RWPE2 (cell line): ENCODE data around the gene EFHB.

Source experiments
- ATAC-seq: fragments of 200-7000 bp; cut with Tn5 transposase; 3 replicates; pipeline ENCODE4 v1.9.1; 2021; ENCODE audit warnings: low read depth
- DNase-seq: peaks from one replicate; pipeline ENCODE4 v3.0.0-alpha.2; 2020; ENCODE audit warnings: low spot score
- H3K27ac ChIP-seq: fragments of 450-650 bp; 2 replicates; pipeline ENCODE4 v1.5.1; 2017; ENCODE audit warnings: mild to moderate bottlenecking; ENCODE audit not compliant: poor library complexity, severe bottlenecking
- H3K27me3 ChIP-seq: fragments of 250-450 bp; sonication (Bioruptor Pico); 2 replicates; pipeline ENCODE4 v1.5.1; 2021; ENCODE audit warnings: mild to moderate bottlenecking, moderate library complexity; ENCODE audit not compliant: insufficient read depth, poor library complexity, severe bottlenecking
- H3K36me3 ChIP-seq: fragments of 250-450 bp; sonication (Bioruptor Pico); 2 replicates; pipeline ENCODE4 v1.5.1; 2020; ENCODE audit warnings: low read depth, mild to moderate bottlenecking, moderate library complexity
- H3K4me1 ChIP-seq: fragments of 250-450 bp; sonication (Bioruptor Pico); 2 replicates; pipeline ENCODE4 v1.5.1; 2021; ENCODE audit warnings: mild to moderate bottlenecking, moderate library complexity; ENCODE audit not compliant: insufficient read depth, poor library complexity, severe bottlenecking
- H3K4me3 ChIP-seq: fragments of 250-450 bp; sonication (Bioruptor Pico); 2 replicates; pipeline ENCODE4 v1.5.1; 2021; ENCODE audit warnings: mild to moderate bottlenecking, moderate library complexity; ENCODE audit not compliant: severe bottlenecking
- H3K9me3 ChIP-seq: fragments of 250-450 bp; sonication (Bioruptor Pico); 2 replicates; pipeline ENCODE4 v1.5.1; 2021; ENCODE audit warnings: mild to moderate bottlenecking, moderate library complexity; ENCODE audit not compliant: severe bottlenecking
- TF ChIP-seq, protein P1 (sequence below): fragments of 450-650 bp; IDR thresholded peaks from one replicate; pipeline ENCODE4 v1.5.1; 2017; ENCODE audit warnings: mild to moderate bottlenecking, moderate library complexity; ENCODE audit not compliant: poor library complexity, severe bottlenecking

EFHB gene

GRCh38 chr3:19945534-19945933 lies 11.5 kb upstream of the EFHB start:
- peaks cover 20% of the 10 kb centered on the region for H3K4me1 ChIP-seq
- ATAC-seq (no peak), DNase-seq (no peak)
- no peak overlapping the region for H3K27ac ChIP-seq
- no peaks in the 10 kb centered on the region for H3K27me3 ChIP-seq
- no peak overlapping the region for H3K4me3 ChIP-seq
- peaks cover 19% of the 10 kb centered on the region for H3K36me3 ChIP-seq
- TF ChIP-seq, protein P1, sequence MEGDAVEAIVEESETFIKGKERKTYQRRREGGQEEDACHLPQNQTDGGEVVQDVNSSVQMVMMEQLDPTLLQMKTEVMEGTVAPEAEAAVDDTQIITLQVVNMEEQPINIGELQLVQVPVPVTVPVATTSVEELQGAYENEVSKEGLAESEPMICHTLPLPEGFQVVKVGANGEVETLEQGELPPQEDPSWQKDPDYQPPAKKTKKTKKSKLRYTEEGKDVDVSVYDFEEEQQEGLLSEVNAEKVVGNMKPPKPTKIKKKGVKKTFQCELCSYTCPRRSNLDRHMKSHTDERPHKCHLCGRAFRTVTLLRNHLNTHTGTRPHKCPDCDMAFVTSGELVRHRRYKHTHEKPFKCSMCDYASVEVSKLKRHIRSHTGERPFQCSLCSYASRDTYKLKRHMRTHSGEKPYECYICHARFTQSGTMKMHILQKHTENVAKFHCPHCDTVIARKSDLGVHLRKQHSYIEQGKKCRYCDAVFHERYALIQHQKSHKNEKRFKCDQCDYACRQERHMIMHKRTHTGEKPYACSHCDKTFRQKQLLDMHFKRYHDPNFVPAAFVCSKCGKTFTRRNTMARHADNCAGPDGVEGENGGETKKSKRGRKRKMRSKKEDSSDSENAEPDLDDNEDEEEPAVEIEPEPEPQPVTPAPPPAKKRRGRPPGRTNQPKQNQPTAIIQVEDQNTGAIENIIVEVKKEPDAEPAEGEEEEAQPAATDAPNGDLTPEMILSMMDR, result no peak
- H3K9me3 ChIP-seq, result no peaks in the 10 kb centered on the region

- TF ChIP-seq, protein P1, result no peak
- Histone ChIP-seq H3K36me3 (no peaks in the 10 kb centered on the region), H3K4me3 (no peak overlapping the region), H3K27me3 (no peaks in the 10 kb centered on the region), H3K9me3 (no peaks in the 10 kb centered on the region), H3K27ac (no peak overlapping the region), H3K4me1 (no peaks in the 10 kb centered on the region)
- ATAC-seq (no peak), DNase-seq (no peak)
These were observed 6.6 kb upstream of the EFHB start for GRCh38 chr3:19940643-19941042.

DNA sequence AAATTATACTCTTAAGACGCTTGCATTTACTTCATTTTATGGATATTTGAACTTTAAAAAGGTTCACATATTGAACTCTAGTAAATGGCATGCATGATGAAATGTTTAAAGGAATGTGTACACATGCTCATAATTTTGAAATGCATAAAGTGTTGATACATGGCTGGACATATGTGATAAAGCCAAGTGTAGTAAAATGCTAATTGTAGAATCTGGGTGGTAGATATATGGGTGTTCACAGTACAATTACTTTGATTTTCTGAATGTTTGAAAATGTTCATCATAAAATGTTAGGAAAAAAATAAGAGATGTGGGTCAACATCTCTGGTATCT lies 4.2 kb upstream of the EFHB start:
- H3K27ac ChIP-seq, result no peak overlapping the region
- H3K4me3 ChIP-seq, result no peak overlapping the region
- no peak for ATAC-seq
- TF ChIP-seq, protein P1, result no peak
- no peaks in the 10 kb centered on the region for H3K27me3 ChIP-seq
- no peaks in the 10 kb centered on the region for H3K4me1 ChIP-seq
- no peaks in the 10 kb centered on the region for H3K36me3 ChIP-seq
- no peak for DNase-seq
- H3K9me3 ChIP-seq, result no peaks in the 10 kb centered on the region

- ATAC-seq, result no peak
- no peaks in the 10 kb centered on the region for H3K4me1 ChIP-seq
- DNase-seq, result no peak
- H3K27me3 ChIP-seq, result no peaks in the 10 kb centered on the region
- H3K4me3 ChIP-seq, result no peak overlapping the region
- no peaks in the 10 kb centered on the region for H3K36me3 ChIP-seq
- TF ChIP-seq, protein P1, result no peak
- H3K27ac ChIP-seq, result no peak overlapping the region
- H3K9me3 ChIP-seq, result no peaks in the 10 kb centered on the region
These were observed 3.7 kb upstream of the EFHB start for GRCh38 chr3:19937459-19938294.

DNA sequence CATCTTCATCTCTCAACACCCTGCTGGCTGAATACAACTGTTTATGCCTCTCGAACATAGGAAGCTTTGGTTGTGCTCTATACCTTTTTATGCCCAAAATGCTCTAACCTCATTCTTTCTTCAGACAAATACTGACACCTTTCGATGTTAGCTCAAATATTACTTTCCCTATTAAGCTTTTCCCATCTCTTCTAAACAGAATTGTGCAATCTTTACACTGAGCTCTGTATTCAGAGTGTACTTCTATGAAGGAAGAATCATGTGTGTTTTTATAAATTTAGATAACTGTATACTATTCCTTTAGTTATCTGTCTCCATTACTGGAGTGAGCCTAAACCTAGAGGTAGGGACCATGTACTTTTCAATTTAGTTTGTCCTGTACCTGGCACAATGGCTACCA lies 1.6 kb downstream of the EFHB start:
- ATAC-seq (no peak), DNase-seq (no peak)
- TF ChIP-seq, protein P1, result no peak
- Histone ChIP-seq H3K9me3 (no peaks in the 10 kb centered on the region), H3K4me1 (no peaks in the 10 kb centered on the region), H3K27me3 (no peaks in the 10 kb centered on the region), H3K27ac (no peak overlapping the region), H3K36me3 (no peaks in the 10 kb centered on the region), H3K4me3 (no peak overlapping the region)
